Gastroesophageal sphincter (tissue), 3 donors: Measurements from ENCODE around the gene FAM117A.
A peak's percentile ranks its signal among the peaks of the same experiment; 100 is the strongest.

Experiments used
- CTCF ChIP-seq, 4 experiments: fragments of 200-600 bp in 2 of 4; fragments of 450-650 bp in 2 of 4; sonication (generic) in 1 of 4; IDR thresholded peaks; one replicate each; pipeline ENCODE4 v1.5.1; 2017 to 2019; ENCODE audit warnings: antibody characterized with exemption in 4 of 4, mild to moderate bottlenecking in 2 of 4, moderate library complexity in 2 of 4
- POLR2A ChIP-seq, 2 donors: fragments of 450-650 bp; IDR thresholded peaks; one replicate each; pipeline ENCODE4 v1.6.1; 2017; ENCODE audit warnings: antibody characterized with exemption in 2 of 2, mild to moderate bottlenecking in 2 of 2, moderate library complexity in 1 of 2
- POLR2AphosphoS5 ChIP-seq: sonication (generic); formaldehyde crosslinking; IDR thresholded peaks from one replicate; pipeline ENCODE4 v1.6.1; 2017; ENCODE audit warnings: antibody characterized with exemption

GRCh38 chr17:49687878-49688491 is 75.9 kb downstream of the FAM117A start:
- TF ChIP-seq CTCF (IDR thresholded peaks at IDR 0.05) (no peak), POLR2AphosphoS5 (peak; percentile 74), POLR2A (IDR thresholded peaks at IDR 0.05) (no peak)
